HEK293 (cell line): ENCODE measurements around the gene TRAF2.

Experiments used
- CTCF ChIA-PET: fragments of 350-600 bp; formaldehyde crosslinking; extraction: SDS; loops from one replicate; lab custom pipeline; 2021; ENCODE audit warnings: antibody characterized with exemption; lab: Yijun Ruan, JAX
- POLR2A ChIA-PET: fragments of 300-600 bp; formaldehyde crosslinking; extraction: SDS; loops from one replicate; lab custom pipeline; 2020; ENCODE audit warnings: antibody characterized with exemption, inconsistent platforms; lab: Yijun Ruan, JAX
- H3K27ac ChIP-seq: fragments of 200-500 bp; sonication (Bioruptor generic); 2 replicates; pipeline ENCODE4 v1.5.1; 2014; ENCODE audit warnings: low read depth, low read length, control low read depth, inconsistent platforms; ENCODE audit errors: extremely low read depth
- H3K36me3 ChIP-seq, 2 experiments: fragments of 200-500 bp in 1 of 2; sonication (Bioruptor generic) in 1 of 2; 1 replicate in 1 of 2; 2 replicates in 1 of 2; pipeline ENCODE4 v1.5.1; 2014 to 2017; ENCODE audit warnings: inconsistent platforms in 2 of 2, low read length in 2 of 2; ENCODE audit not compliant: control insufficient read depth in 2 of 2, insufficient read depth in 1 of 2
- H3K4me1 ChIP-seq: fragments of 200-500 bp; sonication (Bioruptor generic); 2 replicates; pipeline ENCODE4 v1.5.1; 2014; ENCODE audit warnings: mild to moderate bottlenecking, low read length, inconsistent platforms; ENCODE audit not compliant: control insufficient read depth, insufficient read depth
- H3K4me3 ChIP-seq: 2 replicates; pipeline ENCODE4 v1.5.1; 2011; ENCODE audit warnings: low read depth, mild to moderate bottlenecking, control low read depth, low read length, moderate library complexity
- H3K9me3 ChIP-seq: fragments of 200-500 bp; sonication (Bioruptor generic); 2 replicates; pipeline ENCODE4 v1.5.1; 2014; ENCODE audit warnings: low read depth, low read length, inconsistent platforms; ENCODE audit not compliant: control insufficient read depth, insufficient read depth
- BCL11B ChIP-seq: fragments of 450-650 bp; formaldehyde crosslinking; IDR thresholded peaks from 2 replicates; pipeline ENCODE4 v1.5.1; 2016; ENCODE audit warnings: low read depth, missing biosample characterization, missing genetic modification characterization
- KLF10 ChIP-seq: fragments of 450-650 bp; IDR thresholded peaks from 2 replicates; pipeline ENCODE4 v1.5.1; 2018; ENCODE audit warnings: missing biosample characterization, mild to moderate bottlenecking, missing genetic modification characterization
- KLF7 ChIP-seq: fragments of 450-650 bp; formaldehyde crosslinking; IDR thresholded peaks from 2 replicates; pipeline ENCODE4 v1.5.1; 2016; ENCODE audit warnings: missing biosample characterization, missing genetic modification characterization, borderline replicate concordance
- PRDM4 ChIP-seq: fragments of 450-650 bp; formaldehyde crosslinking; IDR thresholded peaks from 2 replicates; pipeline ENCODE4 v1.5.1; 2017; ENCODE audit warnings: missing biosample characterization, missing genetic modification characterization
- SCRT2 ChIP-seq: fragments of 450-650 bp; formaldehyde crosslinking; IDR thresholded peaks from 2 replicates; pipeline ENCODE4 v1.5.1; 2016; ENCODE audit warnings: missing biosample characterization, missing genetic modification characterization
- YY1 ChIP-seq: fragments of 450-650 bp; formaldehyde crosslinking; IDR thresholded peaks from 2 replicates; pipeline ENCODE4 v1.5.1; 2018; ENCODE audit warnings: missing biosample characterization, missing genetic modification characterization
- ZNF155 ChIP-seq: fragments of 450-650 bp; formaldehyde crosslinking; IDR thresholded peaks from 2 replicates; pipeline ENCODE4 v1.5.1; 2016; ENCODE audit warnings: missing biosample characterization, missing genetic modification characterization
- ZNF174 ChIP-seq: fragments of 450-650 bp; formaldehyde crosslinking; IDR thresholded peaks from 2 replicates; pipeline ENCODE4 v1.5.0; 2017; ENCODE audit warnings: missing biosample characterization, mild to moderate bottlenecking, missing genetic modification characterization
- ZNF175 ChIP-seq: fragments of 450-650 bp; formaldehyde crosslinking; IDR thresholded peaks from 2 replicates; pipeline ENCODE4 v1.5.1; 2016; ENCODE audit warnings: missing biosample characterization, missing genetic modification characterization
- ZNF510 ChIP-seq: fragments of 450-650 bp; formaldehyde crosslinking; IDR thresholded peaks from 2 replicates; pipeline ENCODE4 v1.5.1; 2018; ENCODE audit warnings: mild to moderate bottlenecking, missing genetic modification characterization, missing biosample characterization; ENCODE audit not compliant: insufficient replicate concordance
- ZNF514 ChIP-seq: fragments of 450-650 bp; formaldehyde crosslinking; IDR thresholded peaks from 2 replicates; pipeline ENCODE4 v1.5.1; 2016; ENCODE audit warnings: missing biosample characterization, missing genetic modification characterization
- ZNF600 ChIP-seq: fragments of 450-650 bp; formaldehyde crosslinking; IDR thresholded peaks from 2 replicates; pipeline ENCODE4 v1.5.1; 2016; ENCODE audit warnings: missing biosample characterization, missing genetic modification characterization
- TF ChIP-seq, protein P1 (sequence below): fragments of 450-650 bp; formaldehyde crosslinking; IDR thresholded peaks from 2 replicates; pipeline ENCODE4; 2016; ENCODE audit warnings: missing biosample characterization, missing genetic modification characterization

TRAF2 gene

DNA sequence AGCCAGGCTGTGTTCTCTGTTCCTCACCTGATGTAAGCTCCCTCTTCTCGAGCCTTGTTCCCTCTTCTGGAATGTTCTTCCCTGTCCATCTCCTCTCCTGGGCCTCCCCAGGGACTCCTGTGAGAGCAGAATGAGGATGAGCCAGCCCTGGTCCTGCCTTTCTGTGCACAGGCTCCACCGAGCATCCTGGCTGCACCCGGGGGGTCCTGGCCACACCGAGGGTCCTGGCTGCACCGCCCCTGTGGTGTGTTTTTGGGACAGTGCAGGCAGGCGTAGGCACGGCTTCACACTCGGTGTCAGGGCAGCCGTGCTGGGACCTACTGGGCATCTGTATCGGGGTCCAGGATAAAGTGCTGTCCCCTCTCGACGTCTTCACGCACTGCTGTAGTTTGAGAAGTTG is 40.4 kb downstream of the TRAF2 start:
- H3K27ac ChIP-seq = no peak overlapping the region
- no peak overlapping the region for H3K4me3 ChIP-seq
- TF ChIP-seq ZNF174 (tag by site-specific recombination) = no peak
- TF ChIP-seq ZNF175 = no peak
- TF ChIP-seq ZNF155 (tag by site-specific recombination) = no peak
- H3K4me1 ChIP-seq = no peaks in the 10 kb centered on the region
- ChIA-PET POLR2A (no interaction called here), CTCF (interaction anchor here (0.6 to 1.4 kb wide), 4 partner anchors 21 to 109 kb away, joined by 3 read pairs; no protein-coding TSS in a partner anchor)
- H3K36me3 ChIP-seq = peaks cover 5 to 56% of the 10 kb centered on the region in 2 experiments; a peak in 2 of 3 replicates
- no peaks in the 10 kb centered on the region for H3K9me3 ChIP-seq

DNA sequence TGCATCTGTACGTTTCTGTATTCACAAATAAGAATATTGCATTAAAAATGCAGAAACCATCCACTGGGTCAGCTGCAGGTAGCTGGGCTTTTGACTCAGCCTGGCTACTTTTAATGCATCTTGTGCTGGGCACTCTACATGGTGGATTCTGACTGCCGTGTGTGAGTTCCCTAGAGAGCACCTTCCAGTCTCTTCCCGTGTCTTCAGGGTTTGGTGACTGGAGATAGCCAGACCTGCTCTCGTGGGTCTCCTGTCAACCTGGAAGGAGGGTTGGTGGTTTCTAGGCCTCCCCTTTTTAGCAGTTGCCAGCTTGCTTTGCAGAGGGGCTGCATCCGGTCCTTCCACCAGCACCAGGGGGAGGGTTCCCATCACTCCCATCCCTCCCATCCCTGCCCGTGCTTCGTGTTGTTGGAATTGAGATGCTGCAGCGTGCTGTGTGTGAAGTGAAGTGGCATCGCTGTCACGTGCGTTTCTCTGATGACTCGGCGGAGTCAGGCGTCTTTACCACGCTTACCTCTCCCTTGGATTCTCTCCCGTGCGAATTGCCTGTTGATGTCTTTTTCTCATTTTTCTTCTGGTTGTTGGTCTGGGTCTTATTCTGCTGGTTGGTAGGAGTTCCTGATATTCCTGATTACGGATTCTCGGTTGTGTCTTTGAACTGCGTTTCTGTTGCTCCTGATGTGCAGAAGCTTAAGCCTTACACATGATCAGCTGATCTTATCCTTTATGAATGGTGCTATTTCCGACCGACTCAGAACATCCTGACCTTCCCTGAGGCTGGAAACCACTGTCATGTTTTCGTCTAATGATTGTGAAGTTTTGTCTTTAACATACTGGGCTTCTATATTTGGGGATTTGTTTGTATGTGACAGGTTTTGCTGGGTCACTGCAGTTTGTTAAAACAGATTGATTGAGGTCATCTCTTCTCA is 41.3 kb downstream of the TRAF2 start:
- H3K4me3 ChIP-seq = no peak overlapping the region
- ChIA-PET CTCF (interaction anchor here (1.4 to 1.5 kb wide), 2 partner anchors 101 to 102 kb away, joined by 3 read pairs; no protein-coding TSS in a partner anchor), POLR2A (interaction anchor here (1.2 kb wide), 1 partner anchor 10 kb away, joined by 4 read pairs; no protein-coding TSS in a partner anchor)
- no peak overlapping the region for H3K27ac ChIP-seq
- TF ChIP-seq ZNF510 (no peak), KLF10 (tag by site-specific recombination) (no peak), KLF7 (tag by site-specific recombination) (no peak), PRDM4 (tag by site-specific recombination) (peak; percentile 92), ZNF600 (0 out of 2 replicates have a peak, but pooled peaks have one; percentile 34)
- TF ChIP-seq, protein P1, sequence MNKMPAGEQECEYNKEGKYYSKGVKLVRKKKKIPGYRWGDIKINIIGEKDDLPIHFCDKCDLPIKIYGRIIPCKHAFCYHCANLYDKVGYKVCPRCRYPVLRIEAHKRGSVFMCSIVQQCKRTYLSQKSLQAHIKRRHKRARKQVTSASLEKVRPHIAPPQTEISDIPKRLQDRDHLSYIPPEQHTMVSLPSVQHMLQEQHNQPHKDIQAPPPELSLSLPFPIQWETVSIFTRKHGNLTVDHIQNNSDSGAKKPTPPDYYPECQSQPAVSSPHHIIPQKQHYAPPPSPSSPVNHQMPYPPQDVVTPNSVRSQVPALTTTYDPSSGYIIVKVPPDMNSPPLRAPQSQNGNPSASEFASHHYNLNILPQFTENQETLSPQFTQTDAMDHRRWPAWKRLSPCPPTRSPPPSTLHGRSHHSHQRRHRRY = no peak
- peaks cover 5 to 48% of the 10 kb centered on the region in 2 experiments; a peak in 2 of 3 replicates for H3K36me3 ChIP-seq
- no peaks in the 10 kb centered on the region for H3K9me3 ChIP-seq
- no peaks in the 10 kb centered on the region for H3K4me1 ChIP-seq

- H3K27ac ChIP-seq = no peak overlapping the region
- H3K4me3 ChIP-seq = no peak overlapping the region
- H3K4me1 ChIP-seq = no peaks in the 10 kb centered on the region
- POLR2A ChIA-PET = interaction anchor here (0.6 kb wide), 1 partner anchor 11 kb away, joined by 8 read pairs; no protein-coding TSS in a partner anchor
- CTCF ChIA-PET = interaction anchor here (1.5 to 2.1 kb wide), 2 partner anchors 20 to 100 kb away, joined by 3 to 7 read pairs; no protein-coding TSS in a partner anchor
- TF ChIP-seq ZNF600 (peak; percentile 43; the same call in 1 of the 2 replicates), ZNF514 (tag by site-specific recombination) (no peak)
- peaks cover 5 to 41% of the 10 kb centered on the region in 2 experiments; a peak in 2 of 3 replicates for H3K36me3 ChIP-seq
- no peaks in the 10 kb centered on the region for H3K9me3 ChIP-seq
These were observed 42.3 kb downstream of the TRAF2 start for GRCh38 chr9:136928591-136928990.

GRCh38 chr9:136930014-136930413 is 43.7 kb downstream of the TRAF2 start:
- ChIA-PET CTCF (interaction anchor here (0.5 to 2.1 kb wide), 6 partner anchors 15 to 134 kb away, joined by 3 to 7 read pairs (median 3); partner anchors contain the start of genes AJM1 and C8G), POLR2A (interaction anchor here (0.7 kb wide), 1 partner anchor 12 kb away, joined by 3 read pairs; no protein-coding TSS in a partner anchor)
- Histone ChIP-seq H3K36me3 (peaks cover 5 to 32% of the 10 kb centered on the region in 2 experiments; a peak in 2 of 3 replicates), H3K4me1 (no peaks in the 10 kb centered on the region), H3K9me3 (no peaks in the 10 kb centered on the region), H3K4me3 (no peak overlapping the region), H3K27ac (no peak overlapping the region)
- TF ChIP-seq BCL11B (tag by site-specific recombination) (no peak), SCRT2 (peak; percentile 62), YY1 (tag by site-specific recombination) (no peak)
